Measurements from ENCODE around the gene PTPN21.

The PTPN21 gene

GRCh38 chr14:88554457-88555286 is at the start of gene PTPN21 (continued):
- TF ChIP-seq ZBTB44 (tag by site-specific recombination; IDR thresholded peaks at IDR 0.05) (no peak), PRDM10 (tag by site-specific recombination; IDR thresholded peaks at IDR 0.05) (0 out of 2 replicates have a peak, but pooled peaks have one; percentile 27), ZNF837 (tag by site-specific recombination; IDR thresholded peaks at IDR 0.05) (no peak), ZNF560 (tag by site-specific recombination; IDR thresholded peaks at IDR 0.05; ENCODE audit: borderline replicate concordance) (no peak), ZXDB (tag by site-specific recombination; IDR thresholded peaks at IDR 0.05) (no peak), ZNF350 (tag by site-specific recombination; IDR thresholded peaks at IDR 0.05) (no peak), ZNF302 (tag by site-specific recombination; IDR thresholded peaks at IDR 0.05; ENCODE audit: low read depth) (no peak), GLIS1 (tag by site-specific recombination; IDR thresholded peaks at IDR 0.05) (peak; percentile 56; the same call in 1 of the 2 replicates), ZNF433 (tag by site-specific recombination; IDR thresholded peaks at IDR 0.05; ENCODE audit: low read depth) (no peak), REST (tag by site-specific recombination; IDR thresholded peaks at IDR 0.05) (no peak), ZNF211 (tag by site-specific recombination; IDR thresholded peaks at IDR 0.05; ENCODE audit: low read depth) (no peak), AEBP2 (tag by site-specific recombination; IDR thresholded peaks at IDR 0.05; ENCODE audit: borderline replicate concordance) (no peak), SCRT2 (tag by site-specific recombination; IDR thresholded peaks at IDR 0.05) (no peak), ZNF37A (tag by site-specific recombination; IDR thresholded peaks at IDR 0.05) (peak; percentile 86), MZF1 (tag by site-specific recombination; IDR thresholded peaks at IDR 0.05; ENCODE audit: borderline replicate concordance) (no peak), ZNF202 (tag by site-specific recombination; IDR thresholded peaks at IDR 0.05; ENCODE audit: borderline replicate concordance) (no peak), ZNF707 (tag by site-specific recombination; IDR thresholded peaks at IDR 0.05) (no peak), SP2 (tag by site-specific recombination; IDR thresholded peaks at IDR 0.05) (peak; percentile 27), KLF10 (tag by site-specific recombination; IDR thresholded peaks at IDR 0.05) (peak; percentile 81), ZNF48 (tag by site-specific recombination; IDR thresholded peaks at IDR 0.05) (no peak), ZNF701 (tag by site-specific recombination; IDR thresholded peaks at IDR 0.05) (no peak), ZNF660 (tag by site-specific recombination; IDR thresholded peaks at IDR 0.05) (0 out of 2 replicates have a peak, but pooled peaks have one; percentile 42), ZNF266 (tag by site-specific recombination; IDR thresholded peaks at IDR 0.05; ENCODE audit: low read depth) (no peak), TRIM28 (IDR thresholded peaks at IDR 0.05; ENCODE audit: borderline replicate concordance, low read length) (no peak), SP7 (tag by site-specific recombination; IDR thresholded peaks at IDR 0.05) (no peak), ZNF23 (tag by site-specific recombination; IDR thresholded peaks at IDR 0.05; ENCODE audit: borderline replicate concordance) (no peak), ZBTB48 (tag by site-specific recombination; IDR thresholded peaks at IDR 0.05) (no peak)
